Testis (tissue), 2 donors: ENCODE data around the gene CLTC.

Experiments
- CTCF ChIP-seq, 3 experiments: fragments of 450-650 bp in 2 of 3; fragments of 200-600 bp in 1 of 3; sonication (generic) in 1 of 3; IDR thresholded peaks; one replicate each; pipeline ENCODE4 v1.5.1; 2016 to 2019; ENCODE audit warnings: antibody characterized with exemption in 3 of 3, mild to moderate bottlenecking in 2 of 3, moderate library complexity in 1 of 3
- POLR2A ChIP-seq: fragments of 450-650 bp; IDR thresholded peaks from one replicate; pipeline ENCODE4 v1.6.1; 2017; ENCODE audit warnings: antibody characterized with exemption, mild to moderate bottlenecking, moderate library complexity

GRCh38 chr17:59678918-59679317 lies 59.2 kb downstream of the CLTC start:
- no peak for TF ChIP-seq CTCF (IDR thresholded peaks at IDR 0.05)
- TF ChIP-seq POLR2A = no peak
